Activated CD8-positive, alpha-beta memory T cell treated with anti-CD3 and anti-CD28 coated beads, Interleukin-2, amount 10 ng/mL, durations not matched to agents 7 days and 5 days (primary cell): ENCODE measurements around the gene PCNX3. TPM values are rescaled to one million over a fixed set of nuclear protein-coding genes. Genes with fewer than 3 reads are reported as not detected.
"Not testable (repeated sequence)": the region's sequence is repeated elsewhere in the genome, so short reads cannot be mapped to it uniquely, and the experiment has no call there.

ENCODE experiments used
- ATAC-seq: fragments of 150-1000 bp; cut with Tn5 transposase; one replicate; pipeline ENCODE4 v1.10.0; 2021; ENCODE audit warnings: moderate library complexity
- CTCF ChIA-PET: fragments of 350-600 bp; sonication (Branson Sonifier 250); formaldehyde crosslinking; loops from one replicate; lab custom pipeline; 2021; ENCODE audit warnings: antibody characterized with exemption; lab: Charles Lee
- DNase-seq: peaks from one replicate; pipeline ENCODE4 v3.0.0-alpha.2; 2020
- H3K27ac Mint-ChIP-seq: one replicate; pipeline ENCODE4 v1.8.0; 2021; ENCODE audit warnings: mild to moderate bottlenecking, mixed read lengths
- H3K27me3 Mint-ChIP-seq: one replicate; pipeline ENCODE4 v1.8.0; 2021; ENCODE audit warnings: mixed read lengths
- H3K36me3 Mint-ChIP-seq: one replicate; pipeline ENCODE4 v1.8.0; 2021; ENCODE audit warnings: mild to moderate bottlenecking, mixed read lengths
- H3K4me1 Mint-ChIP-seq: one replicate; pipeline ENCODE4 v1.8.0; 2021; ENCODE audit warnings: mixed read lengths
- H3K4me3 Mint-ChIP-seq: one replicate; pipeline ENCODE4 v1.8.0; 2021; ENCODE audit warnings: mild to moderate bottlenecking, moderate library complexity, mixed read lengths
- H3K9me3 Mint-ChIP-seq: one replicate; pipeline ENCODE4 v1.8.0; 2022; ENCODE audit warnings: low read depth, mixed read lengths
- microRNA-seq: library from miRNA; unstranded; fragments of <30 nt; microRNA quantifications from one replicate; pipeline ENCODE4 v1.2.0, GENCODE V29; 2022
- total RNA-seq, 2 experiments: library from RNA; stranded (reverse); gene quantifications; one replicate each; pipeline ENCODE4 v1.2.3, GENCODE V29; 2021

The PCNX3 gene
- total RNA-seq, 2 experiments from 2014 or later: 54.9 to 57.1 TPM

- CTCF ChIA-PET: interaction anchor here (0.6 to 2.1 kb wide), 8 partner anchors 11 to 197 kb away, joined by 3 to 11 read pairs (median 4); partner anchors contain the start of gene KAT5
- peak overlapping the region; percentile 85 for H3K27ac Mint-ChIP-seq
- peak; percentile 67 for DNase-seq
- peak overlapping the region; percentile 81 for H3K4me3 Mint-ChIP-seq
- no peaks in the 10 kb centered on the region for H3K27me3 Mint-ChIP-seq
- peaks cover 21% of the 10 kb centered on the region for H3K36me3 Mint-ChIP-seq
- peak; percentile 7 for ATAC-seq
- no peaks in the 10 kb centered on the region for H3K9me3 Mint-ChIP-seq
- H3K4me1 Mint-ChIP-seq: peaks cover 30% of the 10 kb centered on the region
Observed at GRCh38 chr11:65663639-65664200, 48.1 kb downstream of the PCNX3 start.

GRCh38 chr11:65672180-65672860 lies 56.7 kb downstream of the PCNX3 start:
- Mint-ChIP-seq H3K4me1 (peaks cover 3% of the 10 kb centered on the region), H3K9me3 (no peaks in the 10 kb centered on the region), H3K27me3 (no peaks in the 10 kb centered on the region), H3K4me3 (no peak overlapping the region), H3K36me3 (no peaks in the 10 kb centered on the region), H3K27ac (no peak overlapping the region)
- DNase-seq: no peak
- no peak for ATAC-seq
- CTCF ChIA-PET: no interaction called here

- CTCF ChIA-PET: no interaction called here
- no peaks in the 10 kb centered on the region for H3K27me3 Mint-ChIP-seq
- no peak overlapping the region for H3K27ac Mint-ChIP-seq
- H3K9me3 Mint-ChIP-seq: no peaks in the 10 kb centered on the region
- ATAC-seq (no peak), DNase-seq (no peak)
- peaks cover 3% of the 10 kb centered on the region for H3K4me1 Mint-ChIP-seq
- H3K4me3 Mint-ChIP-seq: no peak overlapping the region
- H3K36me3 Mint-ChIP-seq: no peaks in the 10 kb centered on the region
Observed at GRCh38 chr11:65672982-65673381, 57.4 kb downstream of the PCNX3 start.

GRCh38 chr11:65680192-65680743 lies 64.7 kb downstream of the PCNX3 start:
- DNase-seq (no peak), ATAC-seq (no peak)
- Mint-ChIP-seq H3K36me3 (peaks cover 1% of the 10 kb centered on the region), H3K9me3 (no peaks in the 10 kb centered on the region), H3K27ac (no peak overlapping the region), H3K4me1 (peaks cover 6% of the 10 kb centered on the region), H3K4me3 (no peak overlapping the region), H3K27me3 (peaks cover 18% of the 10 kb centered on the region)
- CTCF ChIA-PET: interaction anchor here (0.6 to 1.6 kb wide), 4 partner anchors 16 to 31 kb away, joined by 3 read pairs; no protein-coding TSS in a partner anchor

GRCh38 chr11:65683480-65683879 lies 67.9 kb downstream of the PCNX3 start:
- not testable (repeated sequence) for ATAC-seq

GRCh38 chr11:65685981-65686380 lies 70.4 kb downstream of the PCNX3 start:
- ATAC-seq: no peak
- Mint-ChIP-seq H3K4me3 (no peak overlapping the region), H3K4me1 (no peaks in the 10 kb centered on the region), H3K27ac (no peak overlapping the region), H3K27me3 (peaks cover 18% of the 10 kb centered on the region), H3K36me3 (peaks cover 1% of the 10 kb centered on the region), H3K9me3 (no peaks in the 10 kb centered on the region)
- no peak for DNase-seq
- CTCF ChIA-PET: no interaction called here

More at GRCh38 chr11:65683480-65683879, 67.9 kb downstream of the PCNX3 start:
- DNase-seq, H3K4me3 Mint-ChIP-seq, H3K36me3 Mint-ChIP-seq, CTCF ChIA-PET, H3K4me1 Mint-ChIP-seq, H3K9me3 Mint-ChIP-seq, H3K27ac Mint-ChIP-seq: not testable (repeated sequence)
- peaks cover 18% of the 10 kb centered on the region for H3K27me3 Mint-ChIP-seq

Small RNA genes lying within 50 kb of the gene (microRNA-seq; reads per million reads assigned to microRNA genes)
- 3.8 reads per million for gene MIR4489
- not detected for gene MIR4690

Other genes with a start within 250 kb of the PCNX3 start
- gene SLC25A45, start 233.1 kb upstream of the PCNX3 start, total RNA-seq: 10 to 100 TPM; 19.4 to 25.1 TPM
- 10 to 100 TPM; 52.0 to 56.7 TPM for gene FRMD8, start 229.1 kb upstream of the PCNX3 start, total RNA-seq
- gene NEAT1, start 193.0 kb upstream of the PCNX3 start, total RNA-seq: 100 to 1,000 TPM; 525 to 618 TPM
- 1,000 to 10,000 TPM; 4,026 to 5,234 TPM for gene MALAT1, start 116.7 kb upstream of the PCNX3 start, total RNA-seq
- 10 to 100 TPM; 68.0 to 76.7 TPM for gene SCYL1, start 90.7 kb upstream of the PCNX3 start, total RNA-seq
- gene LTBP3, start 57.4 kb upstream of the PCNX3 start, total RNA-seq: 10 to 100 TPM; 46.2 to 46.8 TPM
- gene ZNRD2, start 45.3 kb upstream of the PCNX3 start, total RNA-seq: 10 to 100 TPM; 42.1 to 45.5 TPM
- gene FAM89B, start 43.2 kb upstream of the PCNX3 start, total RNA-seq: 10 to 100 TPM; 36.6 to 54.2 TPM
- 100 to 1,000 TPM; 138 to 140 TPM for gene EHBP1L1, start 39.7 kb upstream of the PCNX3 start, total RNA-seq
- gene KCNK7, start 20.0 kb upstream of the PCNX3 start, total RNA-seq: 1 to 10 TPM in 1 of 2 experiments, under 1 TPM in 1; 0.80 to 1.1 TPM
- gene MAP3K11, start 1.6 kb upstream of the PCNX3 start, total RNA-seq: 10 to 100 TPM; 71.0 to 73.3 TPM
- gene SIPA1, start 22.3 kb downstream of the PCNX3 start, total RNA-seq: 100 to 1,000 TPM; 188 to 267 TPM
- 10 to 100 TPM; 81.3 to 82.0 TPM for gene RELA, start 47.1 kb downstream of the PCNX3 start, total RNA-seq
- 10 to 100 TPM; 62.0 to 69.8 TPM for gene KAT5, start 96.5 kb downstream of the PCNX3 start, total RNA-seq
- 100 to 1,000 TPM in 1 of 2 experiments, 10 to 100 TPM in 1; 90.5 to 109 TPM for gene RNASEH2C, start 105.0 kb downstream of the PCNX3 start, total RNA-seq
- gene AP5B1, start 165.2 kb downstream of the PCNX3 start, total RNA-seq: 10 to 100 TPM; 25.0 to 25.8 TPM
- gene OVOL1, start 171.3 kb downstream of the PCNX3 start, total RNA-seq: not detected
- 1 to 10 TPM; 1.7 to 2.4 TPM for gene SNX32, start 218.2 kb downstream of the PCNX3 start, total RNA-seq
- gene CFL1, start 242.4 kb downstream of the PCNX3 start, total RNA-seq: 1,000 to 10,000 TPM; 1,745 to 1,753 TPM
- gene MUS81, start 244.7 kb downstream of the PCNX3 start, total RNA-seq: 100 to 1,000 TPM; 106 to 125 TPM